ENCODE data around the gene PRKAB1. TPM values are rescaled to one million over a fixed set of nuclear protein-coding genes. Genes with fewer than 3 reads are reported as not detected.
A peak's percentile ranks its signal among the peaks of the same experiment; 100 is the strongest.

PRKAB1 gene
- total RNA-seq, 2 donors from 2014 or later = 18.2 to 63.7 TPM

- DNase-seq (ENCODE audit: low spot score in 2 of 2) (no peak), ATAC-seq (no peak)
- peaks cover 5% of the 10 kb centered on the region in 2 donors for H3K9me3 Mint-ChIP-seq
- peak overlapping the region in 1 of 2 donors; percentile 50 for H3K27ac Mint-ChIP-seq
- H3K36me3 Mint-ChIP-seq = peaks cover 27 to 72% of the 10 kb centered on the region in 2 donors
Measured at GRCh38 chr12:119712721-119713120, 44.8 kb downstream of the PRKAB1 start.

DNA sequence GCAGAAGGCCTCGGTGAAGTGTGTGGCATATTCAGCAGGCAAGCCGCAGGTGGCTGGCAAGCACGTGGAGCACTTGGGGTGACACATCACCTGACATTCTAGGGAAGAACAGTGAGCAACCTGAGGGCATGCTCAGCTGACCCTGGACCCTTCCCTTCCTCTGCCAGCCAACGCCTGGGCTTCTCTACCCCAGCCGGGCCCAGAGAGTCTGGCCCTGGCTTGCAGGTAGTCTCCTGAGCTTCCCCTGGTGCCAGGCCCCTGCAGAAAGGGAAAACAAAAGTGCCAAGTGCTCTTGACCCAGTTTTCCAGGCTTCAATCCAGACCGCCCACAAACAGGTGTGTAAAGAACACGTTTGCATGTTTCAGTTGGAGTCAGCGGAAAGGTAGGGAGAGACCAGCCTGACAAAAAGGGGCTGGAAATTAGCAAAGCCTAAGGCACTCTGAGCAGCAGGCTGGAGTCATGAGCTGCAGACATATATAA is 45.7 kb downstream of the PRKAB1 start:
- no peak overlapping the region for H3K27ac Mint-ChIP-seq
- peaks cover 29 to 74% of the 10 kb centered on the region in 2 donors for H3K36me3 Mint-ChIP-seq
- H3K9me3 Mint-ChIP-seq = peaks cover 5% of the 10 kb centered on the region in 2 donors
- DNase-seq (ENCODE audit: low spot score in 2 of 2) (no peak), ATAC-seq (no peak)

DNA sequence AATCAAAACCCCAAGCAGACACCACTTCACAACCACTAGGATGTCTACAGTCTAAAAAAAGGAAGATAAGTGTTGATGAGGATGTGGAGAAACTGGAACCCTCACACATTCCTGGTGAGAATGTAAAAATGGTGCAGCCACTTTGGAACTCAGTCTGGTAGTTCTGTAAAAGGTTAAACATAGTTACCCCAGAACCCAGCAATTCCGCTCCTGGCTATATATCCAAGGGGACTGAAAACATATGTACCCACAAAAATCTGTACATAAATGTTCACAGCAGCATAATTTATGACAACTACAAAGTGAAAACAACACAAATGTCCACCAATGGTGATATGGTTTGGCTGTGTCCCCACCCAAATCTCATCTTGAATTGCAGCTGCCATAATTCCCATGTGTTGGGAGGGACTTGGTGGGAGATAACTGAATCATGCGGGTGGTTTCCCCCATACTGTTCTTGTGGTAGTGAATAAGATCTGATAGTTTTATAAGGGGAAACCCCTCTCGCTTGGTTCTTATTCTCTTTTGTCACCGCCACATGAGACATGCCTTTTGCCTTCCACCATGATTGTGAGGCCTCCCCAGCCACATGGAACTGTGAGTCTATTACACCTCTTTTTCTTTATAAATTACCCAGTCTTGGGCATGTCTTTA is 46.8 kb downstream of the PRKAB1 start:
- no peak overlapping the region for H3K27ac Mint-ChIP-seq
- peak in 1 of 2 donors; percentile 77 for ATAC-seq
- H3K36me3 Mint-ChIP-seq = peaks cover 26 to 69% of the 10 kb centered on the region in 2 donors
- H3K9me3 Mint-ChIP-seq = peaks cover 5% of the 10 kb centered on the region in 2 donors
- no peak for DNase-seq (ENCODE audit: low spot score in 2 of 2)

DNA sequence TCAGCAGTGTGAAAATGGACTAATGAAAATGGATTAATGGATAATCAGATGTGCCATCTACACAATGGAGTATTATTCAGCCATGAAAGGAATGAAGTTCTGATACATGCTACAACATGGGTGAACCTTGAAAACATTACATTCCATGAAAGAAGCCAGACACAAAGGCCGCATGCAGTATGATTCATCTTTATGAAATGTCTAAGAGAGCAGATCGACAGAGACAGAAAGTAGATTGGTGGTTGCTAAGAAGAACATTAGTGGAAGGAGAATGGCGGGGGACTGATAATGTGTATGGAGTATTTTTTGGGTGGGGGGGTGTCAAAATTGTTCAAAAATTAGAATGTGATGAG is 47.3 kb downstream of the PRKAB1 start:
- Mint-ChIP-seq H3K27ac (no peak overlapping the region), H3K36me3 (peaks cover 26 to 69% of the 10 kb centered on the region in 2 donors), H3K9me3 (peaks cover 5% of the 10 kb centered on the region in 2 donors)
- ATAC-seq (peak in 1 of 2 donors; percentile 13), DNase-seq (ENCODE audit: low spot score in 2 of 2) (no peak)

GRCh38 chr12:119718141-119718540 is 50.2 kb downstream of the PRKAB1 start:
- peaks cover 16 to 47% of the 10 kb centered on the region in 2 donors for H3K36me3 Mint-ChIP-seq
- ATAC-seq (no peak), DNase-seq (ENCODE audit: low spot score in 2 of 2) (no peak)
- H3K9me3 Mint-ChIP-seq = peaks cover 5% of the 10 kb centered on the region in 2 donors
- H3K27ac Mint-ChIP-seq = no peak overlapping the region

DNA sequence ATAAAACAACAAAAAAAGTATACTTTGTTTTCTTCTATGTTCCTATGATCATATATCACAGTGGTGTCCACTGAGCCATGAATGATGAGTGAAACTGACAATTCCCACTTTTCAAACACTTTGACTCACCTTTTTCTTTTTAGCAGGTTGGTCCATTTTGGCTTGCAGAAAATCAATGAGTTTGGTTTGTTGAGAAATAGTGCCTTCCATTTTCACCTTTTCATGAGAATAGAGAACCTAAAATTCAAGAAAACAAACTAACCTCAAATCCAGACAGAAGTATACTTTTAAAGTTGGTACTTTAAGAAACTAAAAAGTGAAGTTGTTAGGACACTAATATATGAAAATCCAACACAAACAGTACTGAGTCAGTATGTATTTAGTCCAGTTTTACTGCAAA is 52.4 kb downstream of the PRKAB1 start:
- H3K36me3 Mint-ChIP-seq = peaks cover 11 to 27% of the 10 kb centered on the region in 2 donors
- ATAC-seq (no peak), DNase-seq (ENCODE audit: low spot score in 2 of 2) (no peak)
- H3K9me3 Mint-ChIP-seq = peaks cover 1 to 2% of the 10 kb centered on the region in 2 donors
- no peak overlapping the region for H3K27ac Mint-ChIP-seq

- no peak for DNase-seq (ENCODE audit: low spot score in 2 of 2)
Measured at GRCh38 chr12:119721306-119721705, 53.4 kb downstream of the PRKAB1 start.

DNA sequence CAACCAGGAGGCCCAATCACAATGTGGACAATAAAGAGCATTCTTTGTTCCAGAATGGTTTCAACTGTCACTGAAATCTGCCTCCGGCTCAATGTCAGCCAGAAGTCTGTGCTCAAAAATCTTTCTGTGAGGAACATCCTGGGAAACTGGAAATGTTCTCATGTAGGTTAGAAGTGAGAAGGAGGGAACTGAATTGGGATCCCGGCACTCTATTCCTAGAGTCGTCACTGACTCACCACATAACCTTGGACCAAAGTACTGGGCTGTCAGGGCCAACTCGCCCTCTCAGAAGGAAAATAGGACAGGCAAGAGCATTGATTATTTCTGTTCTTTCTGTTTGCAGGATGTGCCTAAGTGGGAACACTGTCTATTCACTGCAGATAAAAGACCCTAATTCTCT is 57.6 kb downstream of the PRKAB1 start:
- no peaks in the 10 kb centered on the region for H3K9me3 Mint-ChIP-seq
- H3K36me3 Mint-ChIP-seq = peaks cover 0 to 9% of the 10 kb centered on the region in 2 donors
- DNase-seq (ENCODE audit: low spot score in 2 of 2) = no peak
- no peak for ATAC-seq
- H3K27ac Mint-ChIP-seq = no peak overlapping the region

More at GRCh38 chr12:119721306-119721705, 53.4 kb downstream of the PRKAB1 start:
- H3K36me3 Mint-ChIP-seq = peaks cover 10 to 22% of the 10 kb centered on the region in 2 donors
- H3K27ac Mint-ChIP-seq = peak overlapping the region in 1 of 2 donors; percentile 39
- no peak for ATAC-seq
- H3K9me3 Mint-ChIP-seq = no peaks in the 10 kb centered on the region

DNA sequence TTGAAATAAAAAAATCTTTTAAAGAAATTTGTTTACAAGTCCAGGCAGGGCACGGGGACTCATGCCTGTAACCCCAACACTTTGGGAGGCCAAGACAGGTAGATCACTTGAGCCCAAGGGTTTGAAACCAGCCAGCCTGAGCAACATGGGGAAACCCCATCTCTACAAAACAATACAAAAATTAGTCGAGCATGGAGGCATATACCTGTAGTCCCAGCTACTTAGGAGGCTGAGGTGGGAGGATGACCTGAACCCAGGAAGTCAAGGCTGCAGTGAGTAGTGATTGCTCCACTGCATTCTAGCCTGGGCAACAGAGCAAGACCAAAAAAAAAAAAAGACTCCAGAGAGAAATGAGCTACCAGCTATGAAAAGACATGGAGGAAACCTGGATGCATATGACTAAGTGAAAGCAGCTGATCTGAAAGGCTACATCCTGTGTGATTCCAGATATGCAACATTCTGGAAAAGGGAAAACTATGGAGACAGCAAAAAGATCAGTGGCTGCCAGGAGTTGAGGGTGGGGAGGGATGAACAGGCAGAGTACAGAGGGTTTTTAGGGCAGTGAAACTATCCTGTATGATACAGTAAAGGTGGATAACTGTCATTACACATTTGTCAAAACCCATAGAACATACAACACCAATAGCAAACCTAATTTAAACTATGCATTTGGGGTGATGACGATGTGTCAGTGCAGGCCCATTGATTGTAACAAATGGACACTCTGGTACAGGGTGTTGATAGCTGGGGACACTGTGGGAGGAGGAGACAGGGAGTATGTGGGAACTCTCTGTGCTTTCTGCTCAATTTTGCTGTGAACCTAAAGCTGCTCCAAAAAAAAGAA is 59.9 kb downstream of the PRKAB1 start:
- H3K27ac Mint-ChIP-seq = no peak overlapping the region
- no peaks in the 10 kb centered on the region for H3K9me3 Mint-ChIP-seq
- no peak for DNase-seq (ENCODE audit: low spot score in 2 of 2)
- H3K36me3 Mint-ChIP-seq = peaks cover 0 to 9% of the 10 kb centered on the region in 2 donors
- no peak for ATAC-seq

DNA sequence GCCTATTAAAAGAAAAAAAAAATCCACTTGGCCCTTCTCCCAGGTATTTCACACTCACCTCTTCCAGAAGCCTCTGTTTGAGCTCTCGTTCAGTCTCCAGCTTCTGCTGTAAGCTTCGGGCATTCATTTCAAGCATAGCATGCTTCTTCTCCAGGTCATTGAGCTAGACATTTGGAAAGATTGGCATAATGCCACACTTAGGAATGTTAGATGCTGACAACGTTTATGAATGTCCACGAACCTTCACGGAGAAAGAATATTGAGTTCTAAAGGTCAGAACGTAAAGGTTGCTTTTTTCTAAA is 60.5 kb downstream of the PRKAB1 start:
- no peak overlapping the region for H3K27ac Mint-ChIP-seq
- H3K36me3 Mint-ChIP-seq = peaks cover 0 to 9% of the 10 kb centered on the region in 2 donors
- H3K9me3 Mint-ChIP-seq = no peaks in the 10 kb centered on the region
- no peak for ATAC-seq
- no peak for DNase-seq (ENCODE audit: low spot score in 2 of 2)

DNA sequence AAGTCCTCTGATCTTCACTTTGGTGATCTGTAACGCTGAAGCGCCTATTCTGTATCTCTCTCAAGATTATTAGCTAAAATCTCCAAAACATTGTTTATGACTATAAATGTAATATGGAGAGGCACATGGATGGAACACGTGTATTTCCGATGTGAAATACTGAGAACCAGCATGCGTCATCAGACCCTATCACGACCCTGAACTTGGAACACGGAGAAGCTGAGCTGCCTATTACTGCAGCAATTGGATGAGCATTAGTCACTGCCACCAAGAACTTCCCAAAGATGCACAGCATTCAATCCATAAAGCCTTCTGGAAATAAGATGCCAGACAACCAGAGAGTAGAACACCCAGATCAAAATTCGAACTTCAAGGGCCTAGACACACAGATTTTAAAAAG is 61.9 kb downstream of the PRKAB1 start:
- Mint-ChIP-seq H3K9me3 (no peaks in the 10 kb centered on the region), H3K36me3 (peaks cover 6 to 20% of the 10 kb centered on the region in 2 donors), H3K27ac (no peak overlapping the region)
- no peak for ATAC-seq
- DNase-seq (ENCODE audit: low spot score in 2 of 2) = no peak

DNA sequence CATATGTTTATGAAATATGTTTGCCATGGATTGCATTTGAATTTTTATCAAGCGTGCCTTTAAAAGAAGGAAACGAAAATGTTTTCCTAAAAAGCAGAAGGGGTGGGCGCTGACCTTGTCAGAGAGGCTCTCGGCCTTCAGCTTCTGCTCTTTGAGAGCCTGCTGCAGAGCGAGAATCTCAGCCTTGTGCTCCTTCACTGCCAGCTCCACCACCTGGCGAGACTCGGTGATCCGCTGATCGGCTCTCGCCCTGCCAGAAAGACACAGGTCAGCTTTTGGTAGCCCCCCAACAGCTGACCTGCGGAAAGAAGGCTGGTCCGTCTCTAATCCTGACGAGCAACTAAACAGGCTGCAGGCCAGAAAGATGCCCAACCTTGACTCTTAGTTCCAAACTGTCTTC is 62.4 kb downstream of the PRKAB1 start:
- peaks cover 6 to 20% of the 10 kb centered on the region in 2 donors for H3K36me3 Mint-ChIP-seq
- ATAC-seq (no peak), DNase-seq (ENCODE audit: low spot score in 2 of 2) (no peak)
- no peak overlapping the region for H3K27ac Mint-ChIP-seq
- H3K9me3 Mint-ChIP-seq = no peaks in the 10 kb centered on the region

Other genes with a start within 250 kb of the PRKAB1 start
- gene TMEM233, start 74.4 kb upstream of the PRKAB1 start, total RNA-seq = not detected
- 100 to 1,000 TPM in 1 of 2 donors, 10 to 100 TPM in 1; 83.4 to 147 TPM for gene CIT, start 209.2 kb downstream of the PRKAB1 start, total RNA-seq

Data from activated naive CD4-positive, alpha-beta T cell treated with anti-CD3 and anti-CD28 coated beads, Interleukin-2, amount 50 U/mL, for 72 hours (primary cell).